PC-3 (cell line): ENCODE measurements around the gene TNFRSF17.

Source experiments
- EZH2 ChIP-seq: fragments of 300-600 bp; sonication (generic); IDR thresholded peaks from one replicate; pipeline ENCODE4 v1.6.1; 2017; ENCODE audit warnings: antibody characterized with exemption, mild to moderate bottlenecking, low read length; ENCODE audit not compliant: unreplicated experiment
- EZH2phosphoT487 ChIP-seq: fragments of 300-600 bp; sonication (generic); IDR thresholded peaks from 2 replicates; pipeline ENCODE4 v1.6.1; 2018; ENCODE audit warnings: mild to moderate bottlenecking, antibody characterized with exemption, low read length, borderline replicate concordance
- TF ChIP-seq, protein P1 (sequence below): fragments of 300-600 bp; sonication (generic); conservative IDR thresholded peaks from 2 replicates; pipeline ENCODE4 v1.5.1; 2017; ENCODE audit warnings: antibody characterized with exemption, low read depth, mild to moderate bottlenecking, low read length

GRCh38 chr16:11977376-11978041 is 12.5 kb downstream of the TNFRSF17 start:
- TF ChIP-seq, protein P1, sequence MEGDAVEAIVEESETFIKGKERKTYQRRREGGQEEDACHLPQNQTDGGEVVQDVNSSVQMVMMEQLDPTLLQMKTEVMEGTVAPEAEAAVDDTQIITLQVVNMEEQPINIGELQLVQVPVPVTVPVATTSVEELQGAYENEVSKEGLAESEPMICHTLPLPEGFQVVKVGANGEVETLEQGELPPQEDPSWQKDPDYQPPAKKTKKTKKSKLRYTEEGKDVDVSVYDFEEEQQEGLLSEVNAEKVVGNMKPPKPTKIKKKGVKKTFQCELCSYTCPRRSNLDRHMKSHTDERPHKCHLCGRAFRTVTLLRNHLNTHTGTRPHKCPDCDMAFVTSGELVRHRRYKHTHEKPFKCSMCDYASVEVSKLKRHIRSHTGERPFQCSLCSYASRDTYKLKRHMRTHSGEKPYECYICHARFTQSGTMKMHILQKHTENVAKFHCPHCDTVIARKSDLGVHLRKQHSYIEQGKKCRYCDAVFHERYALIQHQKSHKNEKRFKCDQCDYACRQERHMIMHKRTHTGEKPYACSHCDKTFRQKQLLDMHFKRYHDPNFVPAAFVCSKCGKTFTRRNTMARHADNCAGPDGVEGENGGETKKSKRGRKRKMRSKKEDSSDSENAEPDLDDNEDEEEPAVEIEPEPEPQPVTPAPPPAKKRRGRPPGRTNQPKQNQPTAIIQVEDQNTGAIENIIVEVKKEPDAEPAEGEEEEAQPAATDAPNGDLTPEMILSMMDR, result no peak
- TF ChIP-seq EZH2 (no peak), EZH2phosphoT487 (no peak)
